PC-9 (cell line): ENCODE data around the gene EPSTI1. TPM values are rescaled to one million over a fixed set of nuclear protein-coding genes. Genes with fewer than 3 reads are reported as not detected.

Experiments used
- BruUV-seq: library from RNA; stranded (reverse); fragments of 400-500 nt; replicated peaks from 2 replicates; lab custom pipeline; 2021; lab: Mats Ljungman, UMichigan
- CTCF ChIA-PET: fragments of 300-600 bp; sonication (Branson Sonifier 250); formaldehyde crosslinking; loops from one replicate; lab custom pipeline; 2022; ENCODE audit warnings: antibody characterized with exemption; lab: Charles Lee
- POLR2A ChIA-PET: fragments of 300-600 bp; sonication (Branson Sonifier 250); formaldehyde crosslinking; loops from one replicate; lab custom pipeline; 2022; ENCODE audit warnings: antibody characterized with exemption; ENCODE audit not compliant: unreplicated experiment; lab: Charles Lee
- DNase-seq, 2 experiments: peaks; one replicate each; pipeline versions ENCODE4 v3.0.0 to v3.0.0-alpha.2; 2015 to 2022; ENCODE audit warnings: mixed read lengths in 1 of 2
- H2AFZ ChIP-seq: fragments of 200-600 bp; sonication (generic); 2 replicates; pipeline ENCODE4 v1.8.1; 2017; ENCODE audit warnings: antibody characterized with exemption
- H3F3A ChIP-seq: fragments of 200-600 bp; sonication (generic); 2 replicates; pipeline ENCODE4 v1.8.1; 2017; ENCODE audit warnings: antibody characterized with exemption, mild to moderate bottlenecking, low read depth; ENCODE audit not compliant: insufficient read depth
- H3K27ac ChIP-seq: fragments of 200-600 bp; sonication (generic); 2 replicates; pipeline ENCODE4 v1.6.1; 2016; ENCODE audit warnings: mixed run types
- H3K27me3 ChIP-seq: fragments of 200-600 bp; sonication (generic); 2 replicates; pipeline ENCODE4 v1.6.1; 2016; ENCODE audit warnings: low read depth, mixed run types; ENCODE audit not compliant: insufficient read depth
- H3K36me3 ChIP-seq: fragments of 200-600 bp; sonication (generic); 2 replicates; pipeline ENCODE4 v1.6.1; 2016; ENCODE audit warnings: low read depth, mixed run types
- H3K4me1 ChIP-seq: fragments of 200-600 bp; sonication (generic); replicated peaks from 2 replicates; pipeline ENCODE4 v1.6.1; 2016; ENCODE audit warnings: mixed run types; ENCODE audit not compliant: insufficient read depth
- H3K4me2 ChIP-seq: fragments of 200-600 bp; sonication (generic); 2 replicates; pipeline ENCODE4 v1.6.1; 2017; ENCODE audit warnings: mixed run types
- H3K4me3 ChIP-seq: fragments of 200-600 bp; sonication (generic); 2 replicates; pipeline ENCODE4 v1.6.1; 2016; ENCODE audit warnings: mixed run types
- H3K79me2 ChIP-seq: fragments of 200-600 bp; sonication (generic); 2 replicates; pipeline ENCODE4 v1.6.1; 2017; ENCODE audit warnings: low read depth, mixed run types
- H3K9me2 ChIP-seq: fragments of 200-600 bp; sonication (generic); 2 replicates; pipeline ENCODE4 v1.8.1; 2017; ENCODE audit warnings: mild to moderate bottlenecking; ENCODE audit not compliant: insufficient read depth
- H3K9me3 ChIP-seq: fragments of 200-600 bp; sonication (generic); 2 replicates; pipeline ENCODE4 v1.8.1; 2016; ENCODE audit warnings: low read depth; ENCODE audit not compliant: insufficient read depth
- H4K20me1 ChIP-seq: fragments of 200-600 bp; sonication (generic); 2 replicates; pipeline ENCODE4 v1.8.1; 2017; ENCODE audit not compliant: insufficient read depth
- CTCF ChIP-seq: fragments of 200-600 bp; sonication (generic); conservative IDR thresholded peaks from 2 replicates; pipeline ENCODE4 v1.6.1; 2017; ENCODE audit warnings: mixed run types, antibody characterized with exemption, mild to moderate bottlenecking, moderate library complexity
- EZH2 ChIP-seq: fragments of 200-600 bp; sonication (generic); IDR thresholded peaks from 2 replicates; pipeline ENCODE4 v1.8.0; 2017; ENCODE audit warnings: antibody characterized with exemption, low read depth
- intact Hi-C: fragments of 100-400 bp; cut with micrococcal nuclease; formaldehyde crosslinking; loops from one replicate; pipeline ENCODE4 v1.10.0; 2022; ENCODE audit not compliant: unreplicated experiment
- total RNA-seq: library from RNA; stranded (reverse); gene quantifications from 2 replicates; pipeline ENCODE4 v1.2.3, GENCODE V29; 2021

EPSTI1 gene
- total RNA-seq, 1 experiment from 2014 or later = 3.4 TPM

GRCh38 chr13:42990291-42991232 lies 1.5 kb downstream of the EPSTI1 start:
- intact Hi-C loops = no loop called here
- H3K4me2 ChIP-seq = no peak overlapping the region
- no TSS peak for BruUV-seq
- no peaks in the 10 kb centered on the region for H3K79me2 ChIP-seq
- no peaks in the 10 kb centered on the region for H3K27me3 ChIP-seq
- H2AFZ ChIP-seq = no peak overlapping the region
- no peak for TF ChIP-seq EZH2
- no peak for TF ChIP-seq CTCF
- no peaks in the 10 kb centered on the region for H3K9me3 ChIP-seq
- H3F3A ChIP-seq = no peaks in the 10 kb centered on the region; the same call in 1 of the 2 replicates
- H3K36me3 ChIP-seq = no peaks in the 10 kb centered on the region
- no peaks in the 10 kb centered on the region for H3K9me2 ChIP-seq
- DNase-seq = no peak
- no peak overlapping the region for H3K4me3 ChIP-seq
- POLR2A ChIA-PET = interaction anchor here (0.6 kb wide), 1 partner anchor 440 kb away, joined by 3 read pairs; no protein-coding TSS in a partner anchor
- H3K4me1 ChIP-seq = peaks cover 6% of the 10 kb centered on the region
- CTCF ChIA-PET = no interaction called here
- no peaks in the 10 kb centered on the region for H4K20me1 ChIP-seq
- H3K27ac ChIP-seq = no peak overlapping the region

GRCh38 chr13:42986176-42986574 lies 5.9 kb downstream of the EPSTI1 start:
- no TSS peak for BruUV-seq
- 0 out of 2 replicates have a peak overlapping the region, but pooled peaks have one; percentile 38 for H3K4me2 ChIP-seq
- no peak overlapping the region for H2AFZ ChIP-seq
- no peaks in the 10 kb centered on the region for H4K20me1 ChIP-seq
- intact Hi-C loops = no loop called here
- H3K4me1 ChIP-seq = peaks cover 30% of the 10 kb centered on the region
- POLR2A ChIA-PET = interaction anchor here (0.5 to 0.7 kb wide), 3 partner anchors 11 to 38 kb away, joined by 3 to 16 read pairs (median 5); no protein-coding TSS in a partner anchor
- H3K79me2 ChIP-seq = no peaks in the 10 kb centered on the region
- no peaks in the 10 kb centered on the region for H3K9me3 ChIP-seq
- no peak for DNase-seq
- H3F3A ChIP-seq = 0 out of 2 replicates have a peak, but pooled peaks cover 4% of the 10 kb centered on the region
- TF ChIP-seq EZH2 = no peak
- no peak for TF ChIP-seq CTCF
- no peaks in the 10 kb centered on the region for H3K27me3 ChIP-seq
- H3K9me2 ChIP-seq = no peaks in the 10 kb centered on the region
- H3K27ac ChIP-seq = 0 out of 2 replicates have a peak overlapping the region, but pooled peaks have one; percentile 19
- no peaks in the 10 kb centered on the region for H3K36me3 ChIP-seq
- no peak overlapping the region for H3K4me3 ChIP-seq
- CTCF ChIA-PET = no interaction called here

DNA sequence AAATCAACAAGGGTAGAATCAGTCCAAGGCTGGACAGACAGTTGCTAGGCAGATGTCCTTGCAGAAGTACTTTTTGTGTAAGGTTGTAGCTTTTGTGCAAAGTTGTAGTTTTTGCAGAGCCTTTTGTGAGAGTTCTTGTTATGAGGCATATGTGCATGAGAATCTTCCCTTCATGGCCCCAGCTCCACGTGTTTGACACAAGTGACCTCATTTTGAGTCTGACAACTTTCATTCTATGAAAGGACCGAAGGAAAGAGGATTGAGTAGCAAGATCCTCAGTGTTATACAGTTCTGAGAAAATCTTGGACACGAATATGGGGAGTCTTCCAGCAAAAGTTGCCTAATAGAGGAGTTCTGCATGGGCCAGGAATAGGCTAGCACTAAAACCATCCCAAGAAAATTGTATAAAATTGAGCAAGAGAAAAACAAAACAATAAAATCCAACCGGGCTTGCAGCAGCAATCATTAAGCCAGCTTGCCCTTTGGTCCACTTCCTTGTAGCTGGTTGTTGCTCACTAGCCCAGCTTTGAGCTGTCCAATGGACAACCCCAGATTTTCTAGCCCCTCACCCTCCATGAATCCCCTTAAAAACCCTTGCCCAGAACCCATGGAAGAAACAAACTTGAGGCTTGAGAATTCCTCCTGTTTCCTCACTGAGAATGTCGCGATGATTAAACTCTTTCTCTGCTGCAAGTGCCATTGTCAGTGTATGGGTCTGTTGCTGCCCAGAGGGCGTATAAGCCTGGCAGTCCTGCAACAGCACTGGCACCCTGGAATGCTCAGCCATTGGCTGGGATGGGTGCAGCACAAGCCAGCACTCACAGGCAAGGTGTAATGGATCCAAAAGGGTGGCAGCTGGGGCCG lies 6.5 kb downstream of the EPSTI1 start:
- intact Hi-C loops = no loop called here
- H4K20me1 ChIP-seq = no peaks in the 10 kb centered on the region
- peak in 1 of 2 experiments; percentile 46 for DNase-seq
- no peak overlapping the region for H3K4me3 ChIP-seq
- POLR2A ChIA-PET = interaction anchor here (0.5 to 0.7 kb wide), 3 partner anchors 11 to 39 kb away, joined by 3 to 16 read pairs (median 5); no protein-coding TSS in a partner anchor
- H3K36me3 ChIP-seq = no peaks in the 10 kb centered on the region
- H3K9me3 ChIP-seq = no peaks in the 10 kb centered on the region
- H3F3A ChIP-seq = 0 out of 2 replicates have a peak, but pooled peaks cover 4% of the 10 kb centered on the region
- 0 out of 2 replicates have a peak overlapping the region, but pooled peaks have one; percentile 22 for H2AFZ ChIP-seq
- H3K4me2 ChIP-seq = peak overlapping the region; percentile 38
- H3K4me1 ChIP-seq = peaks cover 34% of the 10 kb centered on the region
- no TSS peak for BruUV-seq
- H3K9me2 ChIP-seq = no peaks in the 10 kb centered on the region
- H3K79me2 ChIP-seq = no peaks in the 10 kb centered on the region
- H3K27me3 ChIP-seq = no peaks in the 10 kb centered on the region
- TF ChIP-seq CTCF = no peak
- 0 out of 2 replicates have a peak overlapping the region, but pooled peaks have one; percentile 19 for H3K27ac ChIP-seq
- CTCF ChIA-PET = no interaction called here
